ENCODE data around the gene SPX.

SPX gene

GRCh38 chr12:21543151-21543550 is 17.1 kb downstream of the SPX start:
- Histone ChIP-seq H3K9me2 (replicated peaks; ENCODE audit: control insufficient read depth, low read length) (no peaks in the 10 kb centered on the region), H3K79me2 (ENCODE audit: control insufficient read depth, low read length) (no peaks in the 10 kb centered on the region), H3K36me3 (ENCODE audit: control insufficient read depth, low read length) (no peaks in the 10 kb centered on the region), H3K27ac (ENCODE audit: low read depth, low read length) (no peak overlapping the region), H3K4me2 (ENCODE audit: low read length) (no peak overlapping the region), H3F3A (ENCODE audit: control insufficient read depth, insufficient read depth) (no peaks in the 10 kb centered on the region), H3K4me3 (ENCODE audit: low read length) (no peak overlapping the region), H3K4me1 (ENCODE audit: control insufficient read depth, low read length) (no peaks in the 10 kb centered on the region), H4K20me1 (ENCODE audit: control insufficient read depth, insufficient read depth, low read depth, low read length) (no peaks in the 10 kb centered on the region), H3K27me3 (ENCODE audit: control insufficient read depth, low read length) (peaks cover 11% of the 10 kb centered on the region; the same call in 1 of the 2 replicates), H3K9me3 (ENCODE audit: control insufficient read depth, insufficient read depth, low read length) (no peaks in the 10 kb centered on the region)
- no peak for TF ChIP-seq CTCF (IDR thresholded peaks at IDR 0.05; ENCODE audit: low read depth, low read length, poor library complexity, severe bottlenecking)
- no peak for TF ChIP-seq EZH2phosphoT487 (IDR thresholded peaks at IDR 0.05; ENCODE audit: borderline replicate concordance, low read length)

DNA sequence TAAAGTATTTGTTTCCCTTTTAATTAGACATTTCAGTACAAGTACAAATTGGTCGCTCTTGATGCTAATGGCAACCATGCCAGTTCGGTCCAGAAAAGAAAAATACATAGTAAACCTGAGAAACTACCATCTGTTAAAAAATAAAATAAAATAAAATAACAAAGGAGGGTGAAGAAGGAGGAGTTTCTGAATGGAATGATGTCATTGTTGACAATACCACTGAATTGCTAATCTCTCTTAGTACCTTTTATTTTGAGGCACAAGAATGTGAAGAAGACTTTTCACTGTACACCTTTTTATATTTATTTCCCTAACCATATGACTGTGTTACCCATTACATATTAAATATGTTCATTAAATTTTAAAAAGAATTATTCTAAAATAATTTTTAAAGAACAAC is 19.5 kb downstream of the SPX start:
- TF ChIP-seq EZH2phosphoT487 (IDR thresholded peaks at IDR 0.05; ENCODE audit: borderline replicate concordance, low read length) (no peak), CTCF (IDR thresholded peaks at IDR 0.05; ENCODE audit: low read depth, low read length, poor library complexity, severe bottlenecking) (no peak)
- H3K4me1 ChIP-seq (ENCODE audit: control insufficient read depth, low read length) = no peaks in the 10 kb centered on the region
- no peaks in the 10 kb centered on the region for H3K36me3 ChIP-seq (ENCODE audit: control insufficient read depth, low read length)
- no peaks in the 10 kb centered on the region for H3K79me2 ChIP-seq (ENCODE audit: control insufficient read depth, low read length)
- no peaks in the 10 kb centered on the region for H4K20me1 ChIP-seq (ENCODE audit: control insufficient read depth, insufficient read depth, low read depth, low read length)
- H3K9me2 ChIP-seq (replicated peaks; ENCODE audit: control insufficient read depth, low read length) = no peaks in the 10 kb centered on the region
- no peak overlapping the region for H3K4me2 ChIP-seq (ENCODE audit: low read length)
- H3K27me3 ChIP-seq (ENCODE audit: control insufficient read depth, low read length) = peaks cover 13% of the 10 kb centered on the region; the same call in 1 of the 2 replicates
- H3K27ac ChIP-seq (ENCODE audit: low read depth, low read length) = no peak overlapping the region
- no peak overlapping the region for H3K4me3 ChIP-seq (ENCODE audit: low read length)
- H3K9me3 ChIP-seq (ENCODE audit: control insufficient read depth, insufficient read depth, low read length) = no peaks in the 10 kb centered on the region
- H3F3A ChIP-seq (ENCODE audit: control insufficient read depth, insufficient read depth) = no peaks in the 10 kb centered on the region

DNA sequence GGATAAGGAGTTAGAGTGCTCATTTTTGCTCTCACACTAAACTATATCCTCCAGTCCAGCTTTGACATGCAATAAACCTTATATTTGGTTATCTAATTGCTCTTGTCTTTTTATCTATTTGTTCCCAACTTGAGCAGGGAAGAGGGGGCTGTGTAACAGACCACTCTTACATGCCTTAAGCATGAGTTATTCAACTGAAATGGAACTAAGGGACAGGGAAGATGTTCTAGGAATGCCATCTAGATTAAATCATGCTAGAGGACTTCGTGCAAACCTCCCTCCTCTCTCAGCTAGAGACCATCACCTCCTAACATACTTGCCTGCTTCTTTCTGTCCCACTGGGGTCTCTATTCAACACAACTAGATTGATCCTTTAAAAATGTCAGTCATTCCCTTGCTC is 20.6 kb downstream of the SPX start:
- Histone ChIP-seq H3K4me1 (ENCODE audit: control insufficient read depth, low read length) (no peaks in the 10 kb centered on the region), H3K36me3 (ENCODE audit: control insufficient read depth, low read length) (no peaks in the 10 kb centered on the region), H3K27ac (ENCODE audit: low read depth, low read length) (no peak overlapping the region), H3K9me3 (ENCODE audit: control insufficient read depth, insufficient read depth, low read length) (no peaks in the 10 kb centered on the region), H4K20me1 (ENCODE audit: control insufficient read depth, insufficient read depth, low read depth, low read length) (no peaks in the 10 kb centered on the region), H3K4me3 (ENCODE audit: low read length) (no peak overlapping the region), H3K27me3 (ENCODE audit: control insufficient read depth, low read length) (peaks cover 13% of the 10 kb centered on the region; the same call in 1 of the 2 replicates), H3K79me2 (ENCODE audit: control insufficient read depth, low read length) (no peaks in the 10 kb centered on the region), H3F3A (ENCODE audit: control insufficient read depth, insufficient read depth) (no peaks in the 10 kb centered on the region), H3K4me2 (ENCODE audit: low read length) (no peak overlapping the region), H3K9me2 (replicated peaks; ENCODE audit: control insufficient read depth, low read length) (no peaks in the 10 kb centered on the region)
- TF ChIP-seq CTCF (IDR thresholded peaks at IDR 0.05; ENCODE audit: low read depth, low read length, poor library complexity, severe bottlenecking) = no peak
- no peak for TF ChIP-seq EZH2phosphoT487 (IDR thresholded peaks at IDR 0.05; ENCODE audit: borderline replicate concordance, low read length)
